ENCODE results near the gene NF1. TPM values are rescaled to one million over a fixed set of nuclear protein-coding genes. Genes with fewer than 3 reads are reported as not detected.

The NF1 gene
- polyA plus RNA-seq, 3 donors = 1.2 to 7.4 (median 2.1) TPM

DNA sequence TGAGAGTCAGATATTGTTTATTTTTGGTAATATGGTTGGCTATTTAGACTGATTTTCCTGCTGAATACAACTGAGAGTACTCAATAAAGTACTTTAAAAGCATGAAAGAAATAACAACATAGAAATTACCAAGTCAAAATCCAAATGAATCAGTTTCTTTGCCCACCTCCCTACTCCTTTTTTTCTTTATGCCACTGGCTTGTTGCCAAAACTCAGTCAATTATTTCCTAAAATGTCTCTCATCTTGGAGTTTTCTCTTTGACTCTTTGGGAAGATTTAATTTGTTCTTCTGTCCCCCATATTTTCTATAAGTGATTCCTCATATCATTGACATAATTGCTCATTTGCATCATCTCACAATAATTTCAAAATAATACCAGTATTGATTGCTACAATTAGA lies 204.8 kb downstream of the NF1 start:
- Histone ChIP-seq H3K9me3 (replicated peaks in 1 of 2; ENCODE audit: control insufficient read depth in 1 of 2, insufficient read depth in 1 of 2, low read length in 2 of 2) (no peaks in the 10 kb centered on the region), H2AFZ (ENCODE audit: insufficient read depth, low read depth, low read length, poor library complexity, severe bottlenecking) (no peak overlapping the region), H3K4me1 (ENCODE audit: control insufficient read depth in 1 of 2, insufficient read depth in 2 of 2, low read length in 2 of 2) (peaks cover 4 to 7% of the 10 kb centered on the region in 2 donors), H3K27ac (ENCODE audit: low read depth in 1 of 2, low read length in 2 of 2) (no peak overlapping the region), H3K4me3 (replicated peaks in 1 of 3; ENCODE audit: low read depth in 2 of 3, low read length in 3 of 3) (no peak overlapping the region), H3K79me2 (ENCODE audit: insufficient read depth, low read length) (peaks cover 27% of the 10 kb centered on the region), H3K9ac (ENCODE audit: insufficient read depth, low read length, poor library complexity, severe bottlenecking) (no peak overlapping the region), H3K27me3 (ENCODE audit: control insufficient read depth in 2 of 2, insufficient read depth in 2 of 2, low read length in 2 of 2) (no peaks in the 10 kb centered on the region), H3K36me3 (replicated peaks in 1 of 2; ENCODE audit: control insufficient read depth in 1 of 2, insufficient read depth in 2 of 2, low read length in 2 of 2) (peaks cover 18 to 21% of the 10 kb centered on the region in 2 donors), H4K20me1 (ENCODE audit: insufficient read depth, low read length) (peaks cover 46% of the 10 kb centered on the region), H3K4me2 (replicated peaks; ENCODE audit: extremely low read depth, low read length, poor library complexity, severe bottlenecking) (no peak overlapping the region)
- H3K27me3 Mint-ChIP-seq (ENCODE audit: low read depth in 3 of 3) = no peaks in the 10 kb centered on the region
- intact Hi-C loops (cut with micrococcal nuclease) = loop anchor here (10.0 kb wide), 2 partner anchors 65 to 475 kb away; partner anchors contain the start of gene CRLF3 (in 1 of the 2)
- TF ChIP-seq, protein P1, sequence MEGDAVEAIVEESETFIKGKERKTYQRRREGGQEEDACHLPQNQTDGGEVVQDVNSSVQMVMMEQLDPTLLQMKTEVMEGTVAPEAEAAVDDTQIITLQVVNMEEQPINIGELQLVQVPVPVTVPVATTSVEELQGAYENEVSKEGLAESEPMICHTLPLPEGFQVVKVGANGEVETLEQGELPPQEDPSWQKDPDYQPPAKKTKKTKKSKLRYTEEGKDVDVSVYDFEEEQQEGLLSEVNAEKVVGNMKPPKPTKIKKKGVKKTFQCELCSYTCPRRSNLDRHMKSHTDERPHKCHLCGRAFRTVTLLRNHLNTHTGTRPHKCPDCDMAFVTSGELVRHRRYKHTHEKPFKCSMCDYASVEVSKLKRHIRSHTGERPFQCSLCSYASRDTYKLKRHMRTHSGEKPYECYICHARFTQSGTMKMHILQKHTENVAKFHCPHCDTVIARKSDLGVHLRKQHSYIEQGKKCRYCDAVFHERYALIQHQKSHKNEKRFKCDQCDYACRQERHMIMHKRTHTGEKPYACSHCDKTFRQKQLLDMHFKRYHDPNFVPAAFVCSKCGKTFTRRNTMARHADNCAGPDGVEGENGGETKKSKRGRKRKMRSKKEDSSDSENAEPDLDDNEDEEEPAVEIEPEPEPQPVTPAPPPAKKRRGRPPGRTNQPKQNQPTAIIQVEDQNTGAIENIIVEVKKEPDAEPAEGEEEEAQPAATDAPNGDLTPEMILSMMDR (IDR thresholded peaks at IDR 0.05) = no peak
- H3K4me3 Mint-ChIP-seq = no peak overlapping the region
- peaks cover 20 to 28% of the 10 kb centered on the region in 2 donors for H3K36me3 Mint-ChIP-seq
- no peaks in the 10 kb centered on the region for H3K9me3 Mint-ChIP-seq
- H3K4me1 Mint-ChIP-seq = peaks cover 19% of the 10 kb centered on the region
- no peak for DNase-seq
- H3K27ac Mint-ChIP-seq = no peak overlapping the region

DNA sequence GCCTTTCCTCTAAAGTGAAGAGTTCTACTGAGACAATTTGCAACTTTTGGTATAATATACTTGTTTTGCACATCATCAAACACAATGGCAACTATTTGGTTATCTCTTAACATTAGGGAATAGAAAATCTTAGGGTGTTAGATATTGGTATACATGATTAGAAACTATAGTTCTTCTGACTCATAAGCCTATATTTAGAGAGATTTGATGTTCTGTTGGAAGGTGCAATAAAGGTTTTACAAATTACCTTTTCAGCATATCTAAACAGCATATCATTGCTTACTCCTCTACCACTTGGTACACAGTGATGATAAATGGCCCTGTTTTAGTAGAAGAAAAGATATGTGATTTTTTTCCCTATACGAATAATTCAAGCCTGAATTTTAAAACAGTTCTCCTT lies 212.9 kb downstream of the NF1 start:
- Histone ChIP-seq H3K4me2 (replicated peaks; ENCODE audit: extremely low read depth, low read length, poor library complexity, severe bottlenecking) (peak overlapping the region; percentile 98), H2AFZ (ENCODE audit: insufficient read depth, low read depth, low read length, poor library complexity, severe bottlenecking) (no peak overlapping the region), H3K4me3 (replicated peaks in 1 of 3; ENCODE audit: low read depth in 2 of 3, low read length in 3 of 3) (peak overlapping the region; percentile 90 to 100 (median 96)), H3K9me3 (replicated peaks in 1 of 2; ENCODE audit: control insufficient read depth in 1 of 2, insufficient read depth in 1 of 2, low read length in 2 of 2) (no peaks in the 10 kb centered on the region), H3K9ac (ENCODE audit: insufficient read depth, low read length, poor library complexity, severe bottlenecking) (peak overlapping the region; percentile 88), H3K4me1 (ENCODE audit: control insufficient read depth in 1 of 2, insufficient read depth in 2 of 2, low read length in 2 of 2) (peaks cover 27 to 53% of the 10 kb centered on the region in 2 donors), H3K27me3 (ENCODE audit: control insufficient read depth in 2 of 2, insufficient read depth in 2 of 2, low read length in 2 of 2) (no peaks in the 10 kb centered on the region), H3K36me3 (replicated peaks in 1 of 2; ENCODE audit: control insufficient read depth in 1 of 2, insufficient read depth in 2 of 2, low read length in 2 of 2) (peaks cover 45 to 54% of the 10 kb centered on the region in 2 donors), H3K79me2 (ENCODE audit: insufficient read depth, low read length) (peaks cover 100% of the 10 kb centered on the region), H4K20me1 (ENCODE audit: insufficient read depth, low read length) (peaks cover 68% of the 10 kb centered on the region), H3K27ac (ENCODE audit: low read depth in 1 of 2, low read length in 2 of 2) (peak overlapping the region; percentile 67 to 86)
- peaks cover 51% of the 10 kb centered on the region for H3K4me1 Mint-ChIP-seq
- TF ChIP-seq, protein P1 (IDR thresholded peaks at IDR 0.05) = no peak
- H3K36me3 Mint-ChIP-seq = peaks cover 63 to 66% of the 10 kb centered on the region in 2 donors
- intact Hi-C loops (cut with micrococcal nuclease) = loop anchor here in 1 of 2 donors (10.0 kb wide), 1 partner anchor 483 kb away; the partner anchor contains the start of gene CRLF3
- H3K4me3 Mint-ChIP-seq = peak overlapping the region; percentile 95
- WGBS (ENCODE audit: insufficient coverage) = no CpG with 5 or more reads among the region's 1 CpG
- no peak for DNase-seq
- H3K27ac Mint-ChIP-seq = peak overlapping the region in 6 of 7 donors; percentile 32 to 98 (median 92)
- H3K9me3 Mint-ChIP-seq = peaks cover 0 to 3% (median 0%) of the 10 kb centered on the region in 7 donors
- H3K27me3 Mint-ChIP-seq (ENCODE audit: low read depth in 3 of 3) = no peaks in the 10 kb centered on the region
